NCI-H2227 (cell line): ENCODE results near the gene MIA2.
"Not testable (repeated sequence)": the region's sequence is repeated elsewhere in the genome, so short reads cannot be mapped to it uniquely, and the experiment has no call there.

Experiments
- DNase-seq: peaks from one replicate; lab custom pipeline; 2025; ENCODE audit not compliant: unreplicated experiment; lab: John Stamatoyannopoulos, UW

Gene MIA2

GRCh38 chr14:39231751-39232553 is 1.8 kb upstream of the MIA2 start:
- DNase-seq, result peak; percentile 4

- no peak for DNase-seq
Measured at GRCh38 chr14:39232554-39233415, 930 bp upstream of the MIA2 start.

GRCh38 chr14:39234986-39235385 is 1.3 kb downstream of the MIA2 start:
- DNase-seq, result not testable (repeated sequence)

- not testable (repeated sequence) for DNase-seq
Measured at GRCh38 chr14:39235466-39235865, 1.8 kb downstream of the MIA2 start.

GRCh38 chr14:39240769-39241168 is 7.1 kb downstream of the MIA2 start:
- DNase-seq, result no peak

GRCh38 chr14:39241637-39242036 is 7.9 kb downstream of the MIA2 start:
- no peak for DNase-seq

GRCh38 chr14:39243831-39244230 is 10.1 kb downstream of the MIA2 start:
- DNase-seq, result no peak

- DNase-seq, result no peak
Measured at GRCh38 chr14:39246618-39247017, 12.9 kb downstream of the MIA2 start.

- no peak for DNase-seq
Measured at GRCh38 chr14:39247256-39247655, 13.5 kb downstream of the MIA2 start.

GRCh38 chr14:39251547-39251946 is 17.8 kb downstream of the MIA2 start:
- no peak for DNase-seq

- DNase-seq, result not testable (repeated sequence)
Measured at GRCh38 chr14:39257388-39257787, 23.7 kb downstream of the MIA2 start.

GRCh38 chr14:39258782-39259545 is 25.2 kb downstream of the MIA2 start:
- DNase-seq, result no peak

- DNase-seq, result not testable (repeated sequence)
Measured at GRCh38 chr14:39260161-39260560, 26.4 kb downstream of the MIA2 start.

- not testable (repeated sequence) for DNase-seq
Measured at GRCh38 chr14:39262214-39262613, 28.5 kb downstream of the MIA2 start.

- DNase-seq, result no peak
Measured at GRCh38 chr14:39264057-39264456, 30.3 kb downstream of the MIA2 start.

- DNase-seq, result no peak
Measured at GRCh38 chr14:39264558-39264957, 30.8 kb downstream of the MIA2 start.

- peak; percentile 31 for DNase-seq
Measured at GRCh38 chr14:39265033-39265432, 31.3 kb downstream of the MIA2 start.

- no peak for DNase-seq
Measured at GRCh38 chr14:39265806-39266524, 32.2 kb downstream of the MIA2 start.

- no peak for DNase-seq
Measured at GRCh38 chr14:39266525-39266870, 32.8 kb downstream of the MIA2 start.

GRCh38 chr14:39266871-39267607 is 33.3 kb downstream of the MIA2 start:
- DNase-seq, result peak; percentile 79
